Activated naive CD4-positive, alpha-beta T cell (primary cell): ENCODE data around the gene CACNB1.
"Not testable (repeated sequence)": the region's sequence is repeated elsewhere in the genome, so short reads cannot be mapped to it uniquely, and the experiment has no call there.

Source experiments
- DNase-seq, 4 experiments: peaks; one replicate each; lab custom pipeline; 2025; lab: John Stamatoyannopoulos, UW

CACNB1 gene

GRCh38 chr17:39151150-39151942, 46.1 kb downstream of the CACNB1 start, which contains the start of gene PLXDC1:
TSS of gene PLXDC1 (minus strand) at chr17:39151637. CDS start at chr17:39151437, 200 bp downstream.
- peak in 1 of 4 experiments; percentile 9 for DNase-seq

GRCh38 chr17:39150795-39151149, 46.7 kb downstream of the CACNB1 start:
- no peak for DNase-seq

- peak in 1 of 4 experiments; percentile 8 for DNase-seq
These were observed 47.3 kb downstream of the CACNB1 start for GRCh38 chr17:39150104-39150634.

GRCh38 chr17:39147221-39148185, 50.0 kb downstream of the CACNB1 start:
- DNase-seq, result no peak

- no peak for DNase-seq
These were observed 51.2 kb downstream of the CACNB1 start for GRCh38 chr17:39146273-39146672.

GRCh38 chr17:39145143-39145542, 52.3 kb downstream of the CACNB1 start:
- no peak for DNase-seq

- DNase-seq, result no peak
These were observed 53.0 kb downstream of the CACNB1 start for GRCh38 chr17:39144416-39144840.

- no peak for DNase-seq
These were observed 53.8 kb downstream of the CACNB1 start for GRCh38 chr17:39143552-39144093.

GRCh38 chr17:39141915-39142664, 55.4 kb downstream of the CACNB1 start:
- no peak for DNase-seq

- no peak for DNase-seq
These were observed 56.2 kb downstream of the CACNB1 start for GRCh38 chr17:39141294-39141693.

- no peak for DNase-seq
These were observed 57.9 kb downstream of the CACNB1 start for GRCh38 chr17:39139561-39139960.

- no peak for DNase-seq
These were observed 58.3 kb downstream of the CACNB1 start for GRCh38 chr17:39139161-39139511.

- no peak for DNase-seq
These were observed 58.9 kb downstream of the CACNB1 start for GRCh38 chr17:39138431-39139160.

GRCh38 chr17:39134878-39135277, 62.6 kb downstream of the CACNB1 start:
- DNase-seq, result no peak

GRCh38 chr17:39132192-39132610, 65.3 kb downstream of the CACNB1 start:
- no peak for DNase-seq

GRCh38 chr17:39131616-39132015, 65.9 kb downstream of the CACNB1 start:
- no peak for DNase-seq

GRCh38 chr17:39130205-39130604, 67.3 kb downstream of the CACNB1 start:
- DNase-seq, result no peak

- DNase-seq, result not testable (repeated sequence)
These were observed 67.9 kb downstream of the CACNB1 start for GRCh38 chr17:39129544-39129943.

GRCh38 chr17:39126436-39126835, 71.0 kb downstream of the CACNB1 start:
- DNase-seq, result no peak

GRCh38 chr17:39125143-39125875, 72.2 kb downstream of the CACNB1 start:
- DNase-seq, result no peak
